ENCODE measurements around the gene TREML2.
A peak's percentile ranks its signal among the peaks of the same experiment; 100 is the strongest.

DNA sequence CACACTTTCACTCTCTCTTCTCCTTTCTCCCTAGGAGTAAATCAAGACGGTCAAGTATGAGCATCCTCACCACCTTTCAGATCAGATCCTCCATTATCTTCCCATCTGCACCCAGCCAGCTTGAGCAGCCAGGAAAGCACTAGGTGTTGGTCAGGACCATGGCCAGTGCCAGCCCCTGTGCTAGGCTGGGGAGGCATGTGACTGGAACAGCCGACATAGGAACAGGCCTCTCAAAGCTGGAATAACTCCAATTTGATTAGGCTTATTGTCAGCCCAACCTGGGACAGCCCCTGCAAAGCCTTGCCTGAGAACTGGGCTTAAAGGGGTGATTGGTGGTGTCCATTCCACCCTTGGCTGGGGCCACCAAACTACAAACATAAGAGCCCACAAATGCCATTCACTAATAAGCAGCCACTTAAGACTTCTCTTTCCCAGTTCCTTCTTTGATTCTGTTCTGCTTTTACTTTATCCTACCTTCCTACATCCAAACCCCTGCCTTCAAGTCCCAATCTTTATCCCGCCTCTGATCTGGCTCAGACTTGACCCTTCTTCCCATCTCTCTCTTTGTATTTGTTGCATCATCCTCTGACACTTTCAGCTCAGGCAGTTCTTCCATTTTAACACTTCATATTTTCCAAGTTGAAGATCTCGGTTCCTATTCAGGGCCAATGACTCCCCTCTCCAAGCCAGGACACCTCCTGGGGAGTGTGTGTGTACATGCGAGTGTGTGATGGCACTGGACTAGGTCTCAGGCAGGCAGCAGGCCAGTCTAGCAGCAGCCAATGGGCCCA, 33.6 kb downstream of the TREML2 start:
- TF ChIP-seq, protein P1, sequence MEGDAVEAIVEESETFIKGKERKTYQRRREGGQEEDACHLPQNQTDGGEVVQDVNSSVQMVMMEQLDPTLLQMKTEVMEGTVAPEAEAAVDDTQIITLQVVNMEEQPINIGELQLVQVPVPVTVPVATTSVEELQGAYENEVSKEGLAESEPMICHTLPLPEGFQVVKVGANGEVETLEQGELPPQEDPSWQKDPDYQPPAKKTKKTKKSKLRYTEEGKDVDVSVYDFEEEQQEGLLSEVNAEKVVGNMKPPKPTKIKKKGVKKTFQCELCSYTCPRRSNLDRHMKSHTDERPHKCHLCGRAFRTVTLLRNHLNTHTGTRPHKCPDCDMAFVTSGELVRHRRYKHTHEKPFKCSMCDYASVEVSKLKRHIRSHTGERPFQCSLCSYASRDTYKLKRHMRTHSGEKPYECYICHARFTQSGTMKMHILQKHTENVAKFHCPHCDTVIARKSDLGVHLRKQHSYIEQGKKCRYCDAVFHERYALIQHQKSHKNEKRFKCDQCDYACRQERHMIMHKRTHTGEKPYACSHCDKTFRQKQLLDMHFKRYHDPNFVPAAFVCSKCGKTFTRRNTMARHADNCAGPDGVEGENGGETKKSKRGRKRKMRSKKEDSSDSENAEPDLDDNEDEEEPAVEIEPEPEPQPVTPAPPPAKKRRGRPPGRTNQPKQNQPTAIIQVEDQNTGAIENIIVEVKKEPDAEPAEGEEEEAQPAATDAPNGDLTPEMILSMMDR (IDR thresholded peaks at IDR 0.05), result no peak
- TF ChIP-seq POLR2AphosphoS5 (IDR thresholded peaks at IDR 0.05; ENCODE audit: low read depth, low read length), result no peak
- TF ChIP-seq, protein P2, sequence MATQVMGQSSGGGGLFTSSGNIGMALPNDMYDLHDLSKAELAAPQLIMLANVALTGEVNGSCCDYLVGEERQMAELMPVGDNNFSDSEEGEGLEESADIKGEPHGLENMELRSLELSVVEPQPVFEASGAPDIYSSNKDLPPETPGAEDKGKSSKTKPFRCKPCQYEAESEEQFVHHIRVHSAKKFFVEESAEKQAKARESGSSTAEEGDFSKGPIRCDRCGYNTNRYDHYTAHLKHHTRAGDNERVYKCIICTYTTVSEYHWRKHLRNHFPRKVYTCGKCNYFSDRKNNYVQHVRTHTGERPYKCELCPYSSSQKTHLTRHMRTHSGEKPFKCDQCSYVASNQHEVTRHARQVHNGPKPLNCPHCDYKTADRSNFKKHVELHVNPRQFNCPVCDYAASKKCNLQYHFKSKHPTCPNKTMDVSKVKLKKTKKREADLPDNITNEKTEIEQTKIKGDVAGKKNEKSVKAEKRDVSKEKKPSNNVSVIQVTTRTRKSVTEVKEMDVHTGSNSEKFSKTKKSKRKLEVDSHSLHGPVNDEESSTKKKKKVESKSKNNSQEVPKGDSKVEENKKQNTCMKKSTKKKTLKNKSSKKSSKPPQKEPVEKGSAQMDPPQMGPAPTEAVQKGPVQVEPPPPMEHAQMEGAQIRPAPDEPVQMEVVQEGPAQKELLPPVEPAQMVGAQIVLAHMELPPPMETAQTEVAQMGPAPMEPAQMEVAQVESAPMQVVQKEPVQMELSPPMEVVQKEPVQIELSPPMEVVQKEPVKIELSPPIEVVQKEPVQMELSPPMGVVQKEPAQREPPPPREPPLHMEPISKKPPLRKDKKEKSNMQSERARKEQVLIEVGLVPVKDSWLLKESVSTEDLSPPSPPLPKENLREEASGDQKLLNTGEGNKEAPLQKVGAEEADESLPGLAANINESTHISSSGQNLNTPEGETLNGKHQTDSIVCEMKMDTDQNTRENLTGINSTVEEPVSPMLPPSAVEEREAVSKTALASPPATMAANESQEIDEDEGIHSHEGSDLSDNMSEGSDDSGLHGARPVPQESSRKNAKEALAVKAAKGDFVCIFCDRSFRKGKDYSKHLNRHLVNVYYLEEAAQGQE (IDR thresholded peaks at IDR 0.05; ENCODE audit: low read depth, low read length), result peak; percentile 95
- TF ChIP-seq, protein P3, sequence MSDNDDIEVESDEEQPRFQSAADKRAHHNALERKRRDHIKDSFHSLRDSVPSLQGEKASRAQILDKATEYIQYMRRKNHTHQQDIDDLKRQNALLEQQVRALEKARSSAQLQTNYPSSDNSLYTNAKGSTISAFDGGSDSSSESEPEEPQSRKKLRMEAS (IDR thresholded peaks at IDR 0.05; ENCODE audit: low read depth), result no peak
- no peak for TF ChIP-seq EP300 (IDR thresholded peaks at IDR 0.05; ENCODE audit: borderline replicate concordance in 1 of 2, low read depth in 1 of 2, low read length in 1 of 2)
